GM12874 (cell line): ENCODE results near the gene RHOV.

ENCODE experiments used
- TF ChIP-seq, protein P1 (sequence below): IDR thresholded peaks from 2 replicates; pipeline ENCODE4 v1.5.1; 2011; ENCODE audit warnings: low read depth, mild to moderate bottlenecking, control low read depth, low read length, moderate library complexity; ENCODE audit not compliant: insufficient read depth

The RHOV gene

DNA sequence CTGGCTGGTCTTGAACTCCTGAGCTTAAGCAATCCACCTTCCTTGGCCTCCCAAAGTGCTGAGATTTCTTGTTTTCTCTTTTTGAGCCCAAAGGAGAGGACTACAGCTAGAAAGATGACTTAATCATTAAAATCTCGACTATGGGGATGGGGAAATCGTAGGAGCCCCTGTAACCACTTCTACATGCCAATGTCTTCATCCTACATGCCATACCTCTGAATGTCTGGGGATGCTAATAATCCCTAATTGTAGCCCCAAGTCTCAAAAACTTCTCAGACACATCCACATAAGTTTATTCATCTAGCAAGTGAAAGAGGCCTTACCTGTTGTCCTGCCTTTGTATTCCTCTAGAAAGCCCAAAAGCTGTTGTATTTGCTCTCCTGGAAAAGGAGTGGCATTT is 3.7 kb upstream of the RHOV start:
- TF ChIP-seq, protein P1, sequence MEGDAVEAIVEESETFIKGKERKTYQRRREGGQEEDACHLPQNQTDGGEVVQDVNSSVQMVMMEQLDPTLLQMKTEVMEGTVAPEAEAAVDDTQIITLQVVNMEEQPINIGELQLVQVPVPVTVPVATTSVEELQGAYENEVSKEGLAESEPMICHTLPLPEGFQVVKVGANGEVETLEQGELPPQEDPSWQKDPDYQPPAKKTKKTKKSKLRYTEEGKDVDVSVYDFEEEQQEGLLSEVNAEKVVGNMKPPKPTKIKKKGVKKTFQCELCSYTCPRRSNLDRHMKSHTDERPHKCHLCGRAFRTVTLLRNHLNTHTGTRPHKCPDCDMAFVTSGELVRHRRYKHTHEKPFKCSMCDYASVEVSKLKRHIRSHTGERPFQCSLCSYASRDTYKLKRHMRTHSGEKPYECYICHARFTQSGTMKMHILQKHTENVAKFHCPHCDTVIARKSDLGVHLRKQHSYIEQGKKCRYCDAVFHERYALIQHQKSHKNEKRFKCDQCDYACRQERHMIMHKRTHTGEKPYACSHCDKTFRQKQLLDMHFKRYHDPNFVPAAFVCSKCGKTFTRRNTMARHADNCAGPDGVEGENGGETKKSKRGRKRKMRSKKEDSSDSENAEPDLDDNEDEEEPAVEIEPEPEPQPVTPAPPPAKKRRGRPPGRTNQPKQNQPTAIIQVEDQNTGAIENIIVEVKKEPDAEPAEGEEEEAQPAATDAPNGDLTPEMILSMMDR = no peak

DNA sequence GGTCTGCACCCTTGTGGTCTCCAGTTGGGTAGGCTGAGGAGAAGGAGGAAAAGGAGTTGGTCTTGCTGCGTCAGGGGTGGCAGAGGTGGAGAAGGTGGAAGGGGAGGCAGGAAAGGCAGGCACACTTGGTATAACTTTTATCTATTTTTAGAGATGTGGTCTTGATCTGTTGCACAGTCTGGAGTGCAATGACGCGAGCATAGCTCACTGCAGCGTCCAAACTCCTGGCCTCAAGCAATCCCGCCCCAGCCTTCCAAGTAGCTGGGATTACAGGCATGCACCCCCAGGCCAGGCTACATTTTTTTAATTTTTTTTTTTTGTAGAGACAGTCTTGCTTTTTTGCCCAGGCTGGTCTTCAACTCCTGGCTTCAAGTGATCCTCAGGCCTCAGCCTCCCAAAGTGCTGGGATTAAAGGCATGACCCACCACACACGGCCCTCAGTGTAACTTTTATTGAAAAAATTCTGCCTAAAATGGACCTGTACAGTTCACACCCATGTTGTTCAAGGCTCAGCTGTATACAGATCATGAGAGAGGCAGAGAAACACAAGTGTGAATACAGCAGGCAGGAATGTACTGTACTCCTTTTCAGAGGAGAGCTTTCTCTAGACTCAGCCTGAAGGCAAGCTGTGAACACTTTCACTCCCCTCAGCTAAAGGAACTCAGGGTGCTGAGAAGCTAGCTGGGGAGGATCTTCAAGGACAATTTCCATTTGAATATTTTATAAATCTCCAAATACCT is 2.1 kb upstream of the RHOV start:
- TF ChIP-seq, protein P1 = no peak

DNA sequence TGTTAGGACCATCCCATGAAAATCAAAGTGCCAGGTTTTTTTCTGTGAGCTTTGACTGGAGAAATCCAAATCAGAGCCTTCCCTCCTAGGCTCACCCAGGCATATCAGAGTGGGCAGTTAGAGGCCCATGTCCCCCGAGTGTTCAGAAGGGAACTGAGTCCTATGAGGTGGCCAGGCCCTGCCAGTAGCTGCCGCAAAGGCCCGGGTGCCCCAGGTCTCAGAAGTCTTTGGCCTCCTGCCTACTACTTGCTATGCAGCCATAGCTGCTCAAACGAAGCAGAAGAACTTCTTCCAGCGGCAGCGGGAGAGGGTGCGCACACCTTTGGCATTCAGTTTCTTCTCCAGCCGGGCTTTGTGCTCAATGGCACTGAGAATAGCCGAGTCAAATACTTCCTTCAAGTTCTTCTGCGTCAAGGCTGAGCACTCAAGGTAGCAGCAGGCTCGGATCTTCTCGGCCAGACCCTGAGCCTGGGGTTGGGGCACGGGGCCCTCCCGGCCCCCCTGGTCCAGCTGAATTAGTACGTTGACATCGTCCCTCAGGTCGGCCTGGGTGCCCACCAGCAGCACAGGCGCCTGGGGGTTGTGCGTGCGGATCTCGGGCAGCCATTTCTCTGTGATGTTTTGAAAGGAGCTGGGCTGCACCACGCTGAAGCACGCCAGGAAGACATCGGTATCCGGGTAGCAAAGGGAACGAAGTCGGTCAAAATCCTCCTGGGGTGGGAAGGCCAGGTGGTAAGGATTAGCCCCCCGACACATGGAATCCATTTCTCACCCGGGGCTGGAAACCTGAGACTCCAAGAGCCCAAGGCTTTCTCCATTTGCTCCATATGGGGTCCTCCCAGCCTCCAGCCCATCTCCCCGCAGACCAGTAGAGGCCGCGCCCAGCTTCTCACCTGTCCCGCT is 992 bp downstream of the RHOV start:
- TF ChIP-seq, protein P1 = no peak

DNA sequence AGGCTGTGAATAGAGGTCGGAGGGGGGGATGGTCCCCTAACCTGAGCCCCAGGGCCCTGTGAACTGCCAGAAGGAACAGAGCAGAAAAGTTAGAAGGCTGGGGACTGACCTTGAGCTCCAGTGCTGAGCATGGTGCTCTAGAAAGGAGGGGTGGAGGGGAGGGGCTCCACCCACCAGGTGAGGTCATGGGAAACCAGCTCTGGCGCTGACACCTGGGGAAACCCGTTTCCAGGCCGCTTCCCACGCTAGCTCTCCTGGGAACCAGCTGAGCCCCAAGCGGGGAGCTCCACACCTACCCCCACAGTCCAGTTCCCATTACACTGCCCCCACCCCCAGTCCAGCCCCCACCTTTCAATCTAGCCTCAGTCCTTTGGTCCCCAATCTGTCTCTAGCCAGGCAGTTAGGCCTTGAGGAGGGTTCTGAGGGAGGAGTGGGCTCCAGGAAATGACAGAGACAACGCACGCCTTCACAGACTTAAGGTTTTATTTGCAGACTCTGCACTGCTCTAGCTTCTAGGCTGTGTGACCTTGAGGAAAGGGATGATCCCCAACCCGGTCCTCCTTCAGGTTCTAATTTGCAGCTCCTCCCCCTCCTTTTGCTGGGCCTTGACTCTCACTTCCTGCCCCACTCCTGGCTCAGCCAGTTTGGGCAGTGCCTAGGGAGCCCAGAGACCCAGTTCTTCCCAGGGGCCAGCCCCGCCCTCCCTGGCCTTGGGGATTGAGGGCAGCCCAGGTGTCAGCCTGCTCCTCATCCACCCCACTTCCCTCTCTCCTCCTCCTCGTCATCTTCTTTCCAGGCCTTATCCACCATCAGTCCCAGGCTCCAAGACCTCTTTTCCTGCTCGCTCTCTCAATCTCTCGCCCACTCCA is 2.1 kb downstream of the RHOV start:
- TF ChIP-seq, protein P1 = no peak

DNA sequence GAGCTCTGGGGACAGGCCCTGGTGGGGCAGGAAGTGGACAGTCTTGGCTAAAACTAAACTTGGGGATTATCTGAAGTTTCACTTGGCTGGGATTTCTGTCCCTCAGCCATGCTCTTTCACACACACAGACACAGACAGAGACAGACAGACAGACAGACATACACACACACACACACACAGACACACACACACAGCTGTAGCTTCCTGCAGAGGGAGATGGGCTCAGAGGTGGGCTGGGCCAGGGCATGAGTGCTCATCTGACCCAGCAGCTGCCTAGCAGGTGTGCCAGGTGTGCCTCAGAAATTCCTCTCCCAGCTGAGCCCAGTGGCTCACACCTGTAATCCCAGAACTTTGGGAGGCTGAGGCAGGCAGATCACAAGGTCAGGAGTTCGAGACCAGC is 3.3 kb downstream of the RHOV start:
- TF ChIP-seq, protein P1 = no peak

DNA sequence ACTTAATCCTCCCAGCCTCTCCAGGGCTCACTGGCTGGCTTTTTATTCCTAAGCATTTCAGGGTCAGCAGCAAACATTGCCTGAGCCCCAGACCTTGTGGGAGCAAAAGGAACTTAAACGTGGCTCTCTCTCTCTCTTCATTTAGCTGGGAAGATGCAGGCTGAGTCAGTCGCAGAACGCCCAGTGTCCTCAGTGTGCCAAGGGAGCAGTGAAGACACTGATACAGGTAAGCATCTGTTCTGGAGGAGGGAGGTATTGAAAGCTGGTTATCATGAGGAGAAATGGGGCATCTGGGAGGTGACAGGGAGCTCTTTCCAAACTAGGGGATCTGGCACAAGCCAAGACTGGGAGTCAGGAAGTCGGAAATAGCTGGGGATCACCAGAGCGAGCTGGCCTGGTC is 4.3 kb downstream of the RHOV start:
- TF ChIP-seq, protein P1 = no peak

DNA sequence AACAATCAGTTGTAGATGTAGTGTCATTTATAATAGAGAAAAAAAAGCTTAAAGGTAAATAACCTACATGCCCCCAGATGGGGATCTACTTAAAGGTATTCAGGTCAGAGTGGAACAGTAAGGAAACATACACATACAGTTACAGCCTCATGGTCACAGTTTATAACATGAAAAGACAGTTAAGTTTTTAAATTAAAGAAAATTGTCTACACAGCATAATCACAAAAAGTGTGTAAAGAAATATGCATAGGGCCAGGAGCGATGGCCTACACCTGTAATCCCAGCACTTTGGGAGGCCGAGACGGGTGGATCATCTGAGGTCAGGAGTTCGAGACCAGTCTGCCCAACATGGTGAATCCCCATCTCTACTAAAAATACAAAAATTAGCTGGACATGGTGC is 6.8 kb downstream of the RHOV start:
- TF ChIP-seq, protein P1 = no peak
